Body of pancreas (tissue), 4 donors: ENCODE results near the gene FHL5. TPM values are rescaled to one million over a fixed set of nuclear protein-coding genes. Genes with fewer than 3 reads are reported as not detected.

Experiments
- ATAC-seq: fragments of 150-250 bp; one replicate; pipeline ENCODE4 v1.9.1; 2016
- DNase-seq, 4 donors: peaks; one replicate each; pipeline ENCODE4 v3.0.0-alpha.2; 2019
- H3K27ac ChIP-seq, 4 donors: fragments of 200-600 bp; sonication (generic); 1 replicate in 3 of 4; 2 replicates in 1 of 4; pipeline versions ENCODE4 v1.5.1 to v1.6.1; 2016 to 2019; ENCODE audit warnings: mild to moderate bottlenecking in 1 of 4, mixed read lengths in 1 of 4, moderate library complexity in 1 of 4
- H3K27me3 ChIP-seq, 2 donors: fragments of 200-600 bp; sonication (generic); one replicate each; pipeline ENCODE4 v1.6.0; 2016; ENCODE audit warnings: mild to moderate bottlenecking in 1 of 2
- H3K36me3 ChIP-seq, 2 donors: fragments of 200-600 bp; sonication (generic); replicated peaks in 1 of 2; 2 replicates each; pipeline ENCODE4 v1.5.1; 2016; ENCODE audit warnings: low read depth in 2 of 2; ENCODE audit not compliant: insufficient read depth in 1 of 2
- H3K4me1 ChIP-seq: fragments of 200-600 bp; sonication (generic); one replicate; pipeline ENCODE4 v1.6.0; 2016
- H3K4me3 ChIP-seq, 2 donors: fragments of 200-600 bp; sonication (generic); 1 replicate in 1 of 2; 2 replicates in 1 of 2; pipeline ENCODE4 v1.5.1; 2016 to 2019
- H3K9me3 ChIP-seq, 3 donors: fragments of 200-600 bp; sonication (generic); 1 replicate in 2 of 3; 2 replicates in 1 of 3; pipeline ENCODE4 v1.5.1; 2016
- POLR2A ChIP-seq, 3 donors: fragments of 450-650 bp; IDR thresholded peaks; one replicate each; pipeline ENCODE4 v1.6.1; 2016; ENCODE audit warnings: antibody characterized with exemption in 3 of 3, mild to moderate bottlenecking in 2 of 3
- WGBS, 2 donors: methylation state at CpG; one replicate each; pipeline ENCODE4 v1.1.5; 2017; 5-methylcytosine and 5-hydroxymethylcytosine counted together
- intact Hi-C: fragments of 100-400 bp; cut with DNase I; formaldehyde crosslinking; loops from one replicate; pipeline ENCODE4 v1.15.1; 2023
- total RNA-seq, 2 donors: library from RNA; depleted of rRNA; stranded (reverse); fragments of >200 nt; gene quantifications; one replicate each; pipeline ENCODE4 v1.1.0, GENCODE V29; 2016
- TF ChIP-seq, protein P1 (sequence below), 7 experiments: fragments of 450-650 bp in 4 of 7; fragments of 200-600 bp in 3 of 7; sonication (generic) in 3 of 7; IDR thresholded peaks; one replicate each; pipeline ENCODE4 v1.5.1; 2016 to 2019; ENCODE audit warnings: antibody characterized with exemption in 7 of 7

FHL5 gene
- total RNA-seq, 2 donors from 2014 or later, result 4.9 to 9.6 TPM

DNA sequence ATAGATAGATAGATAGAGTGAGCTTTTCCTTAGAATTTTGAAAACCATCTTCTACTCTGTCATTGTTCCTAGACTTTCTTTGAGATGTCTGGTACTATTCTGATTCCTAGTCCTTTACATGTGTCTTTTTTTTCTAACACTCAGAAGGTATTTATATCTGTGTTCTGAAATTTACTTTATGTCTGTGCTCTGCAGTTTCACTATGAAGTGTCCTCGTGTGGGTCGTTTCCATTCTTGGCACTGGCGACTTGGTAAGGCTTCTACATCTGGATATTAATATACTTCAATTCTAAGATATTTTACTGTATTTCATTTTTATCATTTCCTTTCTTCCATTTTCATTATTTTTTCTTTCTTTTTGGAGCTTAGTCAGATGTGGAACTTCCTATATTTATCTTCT, 87.0 kb downstream of the FHL5 start:
- H3K36me3 ChIP-seq, result no peaks in the 10 kb centered on the region
- DNase-seq (no peak), ATAC-seq (no peak)
- no peaks in the 10 kb centered on the region for H3K27me3 ChIP-seq
- no peak overlapping the region for H3K27ac ChIP-seq
- H3K9me3 ChIP-seq, result no peaks in the 10 kb centered on the region
- H3K4me3 ChIP-seq, result no peak overlapping the region
- H3K4me1 ChIP-seq, result no peaks in the 10 kb centered on the region
- intact Hi-C loops, result no loop called here
- 68 to 73% methylated on average over 3 of the region's 3 CpGs for WGBS, 2 donors
- no peak for TF ChIP-seq POLR2A (IDR thresholded peaks at IDR 0.05)
- TF ChIP-seq, protein P1, sequence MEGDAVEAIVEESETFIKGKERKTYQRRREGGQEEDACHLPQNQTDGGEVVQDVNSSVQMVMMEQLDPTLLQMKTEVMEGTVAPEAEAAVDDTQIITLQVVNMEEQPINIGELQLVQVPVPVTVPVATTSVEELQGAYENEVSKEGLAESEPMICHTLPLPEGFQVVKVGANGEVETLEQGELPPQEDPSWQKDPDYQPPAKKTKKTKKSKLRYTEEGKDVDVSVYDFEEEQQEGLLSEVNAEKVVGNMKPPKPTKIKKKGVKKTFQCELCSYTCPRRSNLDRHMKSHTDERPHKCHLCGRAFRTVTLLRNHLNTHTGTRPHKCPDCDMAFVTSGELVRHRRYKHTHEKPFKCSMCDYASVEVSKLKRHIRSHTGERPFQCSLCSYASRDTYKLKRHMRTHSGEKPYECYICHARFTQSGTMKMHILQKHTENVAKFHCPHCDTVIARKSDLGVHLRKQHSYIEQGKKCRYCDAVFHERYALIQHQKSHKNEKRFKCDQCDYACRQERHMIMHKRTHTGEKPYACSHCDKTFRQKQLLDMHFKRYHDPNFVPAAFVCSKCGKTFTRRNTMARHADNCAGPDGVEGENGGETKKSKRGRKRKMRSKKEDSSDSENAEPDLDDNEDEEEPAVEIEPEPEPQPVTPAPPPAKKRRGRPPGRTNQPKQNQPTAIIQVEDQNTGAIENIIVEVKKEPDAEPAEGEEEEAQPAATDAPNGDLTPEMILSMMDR (IDR thresholded peaks at IDR 0.05), result no peak

DNA sequence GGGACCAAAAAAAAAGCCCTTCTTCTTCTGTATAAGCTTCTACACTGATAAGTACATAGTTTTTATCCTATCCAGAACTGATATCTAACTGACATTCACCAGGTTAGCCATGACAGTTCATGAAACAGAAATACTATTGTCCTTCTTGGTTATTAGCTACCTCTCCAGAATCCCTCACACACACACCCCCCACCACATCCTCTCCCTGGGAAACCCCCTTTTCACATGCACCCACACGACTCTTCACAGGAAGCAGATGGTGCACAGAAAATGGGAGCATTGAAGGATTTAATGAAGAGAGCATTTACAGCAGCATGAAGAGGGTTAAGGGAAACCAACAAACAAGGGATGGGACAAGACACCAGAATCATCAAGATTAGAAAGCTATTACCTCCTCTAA, 88.9 kb downstream of the FHL5 start:
- intact Hi-C loops, result no loop called here
- no peak overlapping the region for H3K27ac ChIP-seq
- no peak overlapping the region for H3K4me3 ChIP-seq
- no peaks in the 10 kb centered on the region for H3K36me3 ChIP-seq
- no peaks in the 10 kb centered on the region for H3K27me3 ChIP-seq
- no peak for TF ChIP-seq POLR2A (IDR thresholded peaks at IDR 0.05)
- TF ChIP-seq, protein P1 (IDR thresholded peaks at IDR 0.05), result no peak
- ATAC-seq, result no peak
- WGBS, 2 donors, result 61 to 65% methylated on average over 1 of the region's 1 CpG
- H3K4me1 ChIP-seq, result no peaks in the 10 kb centered on the region
- DNase-seq, result no peak
- no peaks in the 10 kb centered on the region for H3K9me3 ChIP-seq

DNA sequence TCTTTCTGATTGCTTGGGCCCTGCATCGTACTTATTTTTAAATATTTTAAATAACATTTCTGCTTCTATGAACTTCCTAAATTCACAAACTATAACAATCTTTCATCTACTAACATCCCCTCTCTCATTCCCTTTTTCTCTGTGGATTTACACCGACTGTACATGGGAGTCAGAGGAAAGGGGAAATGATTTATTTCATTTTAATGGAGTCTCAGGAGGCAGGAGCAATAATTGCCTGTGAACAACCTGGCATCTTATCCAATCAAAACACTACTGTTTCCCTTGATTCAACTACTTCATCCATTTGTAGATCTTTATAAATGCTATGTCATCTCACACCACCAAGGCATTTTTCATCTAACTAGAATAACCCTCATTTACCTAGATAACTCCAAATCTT, 89.6 kb downstream of the FHL5 start:
- Histone ChIP-seq H3K36me3 (no peaks in the 10 kb centered on the region), H3K4me1 (no peaks in the 10 kb centered on the region), H3K4me3 (no peak overlapping the region), H3K27ac (no peak overlapping the region), H3K9me3 (no peaks in the 10 kb centered on the region), H3K27me3 (no peaks in the 10 kb centered on the region)
- TF ChIP-seq, protein P1 (IDR thresholded peaks at IDR 0.05), result no peak
- TF ChIP-seq POLR2A (IDR thresholded peaks at IDR 0.05), result no peak
- DNase-seq (no peak), ATAC-seq (no peak)
- WGBS, 2 donors, result 65 to 67% methylated on average over 2 of the region's 2 CpGs
- intact Hi-C loops, result no loop called here

DNA sequence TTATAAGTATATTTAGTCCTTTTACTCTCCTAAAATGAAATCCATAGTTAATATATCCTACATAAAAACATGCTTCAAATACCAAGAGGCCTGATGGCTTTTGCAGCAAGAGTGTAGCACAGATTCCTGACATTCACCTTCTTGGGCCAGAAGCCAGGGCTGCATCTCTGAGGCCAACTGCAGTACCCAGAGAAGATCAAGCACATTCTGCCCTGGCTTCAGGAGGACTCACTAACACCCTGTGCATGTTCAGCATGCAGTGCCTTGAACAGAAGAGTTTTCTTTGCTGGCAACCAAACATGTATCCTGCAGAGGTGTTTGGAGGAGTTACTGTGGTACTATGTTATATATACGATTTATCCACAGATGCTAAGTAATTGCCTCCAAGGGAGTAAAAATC, 90.3 kb downstream of the FHL5 start:
- Histone ChIP-seq H3K27me3 (no peaks in the 10 kb centered on the region), H3K4me1 (no peaks in the 10 kb centered on the region), H3K27ac (no peak overlapping the region), H3K4me3 (no peak overlapping the region), H3K36me3 (no peaks in the 10 kb centered on the region), H3K9me3 (no peaks in the 10 kb centered on the region)
- WGBS, 2 donors, result 76 to 100% methylated on average over 1 of the region's 1 CpG
- intact Hi-C loops, result no loop called here
- TF ChIP-seq, protein P1 (IDR thresholded peaks at IDR 0.05), result no peak
- no peak for TF ChIP-seq POLR2A (IDR thresholded peaks at IDR 0.05)
- ATAC-seq, result no peak
- no peak for DNase-seq

DNA sequence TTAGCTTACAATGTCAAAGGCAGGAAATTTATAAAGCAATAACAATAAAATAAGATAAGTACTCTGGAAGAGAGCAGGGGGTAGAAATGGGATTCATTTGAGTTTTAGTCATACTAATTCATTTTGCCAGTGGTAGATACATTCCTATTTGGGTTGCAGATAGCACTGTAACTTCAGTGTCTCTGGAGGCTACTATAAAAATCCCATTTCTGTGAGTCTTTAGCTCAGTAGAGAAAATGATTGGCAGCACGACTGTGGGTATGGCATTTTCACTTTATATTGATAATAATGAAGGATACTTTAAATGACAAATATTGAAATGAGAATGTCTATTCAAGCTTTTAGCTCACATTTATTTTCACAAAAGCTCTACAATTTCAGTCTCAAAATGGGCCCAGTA, 93.6 kb downstream of the FHL5 start:
- DNase-seq (no peak), ATAC-seq (no peak)
- H3K27me3 ChIP-seq, result no peaks in the 10 kb centered on the region
- no peak overlapping the region for H3K27ac ChIP-seq
- no peaks in the 10 kb centered on the region for H3K9me3 ChIP-seq
- TF ChIP-seq POLR2A (IDR thresholded peaks at IDR 0.05), result no peak
- TF ChIP-seq, protein P1 (IDR thresholded peaks at IDR 0.05), result no peak
- intact Hi-C loops, result no loop called here
- H3K4me1 ChIP-seq, result no peaks in the 10 kb centered on the region
- no peak overlapping the region for H3K4me3 ChIP-seq
- no peaks in the 10 kb centered on the region for H3K36me3 ChIP-seq
- 79 to 84% methylated on average over 1 of the region's 1 CpG for WGBS, 2 donors
